Panc1 (cell line): Measurements from ENCODE around the gene DOLK. TPM values are rescaled to one million over a fixed set of nuclear protein-coding genes. Genes with fewer than 3 reads are reported as not detected.

Source experiments
- ATAC-seq: fragments of 200-7000 bp; cut with Tn5 transposase; 2 replicates; pipeline ENCODE4 v1.9.1; 2020; ENCODE audit warnings: mild to moderate bottlenecking, moderate library complexity
- Bru-seq: library from RNA; stranded (reverse); fragments of 400-500 nt; gene quantifications from one replicate; lab custom pipeline; 2021; lab: Mats Ljungman, UMichigan
- BruChase-seq, 2 experiments: library from RNA; stranded (reverse); fragments of 400-500 nt; gene quantifications; one replicate each; lab custom pipeline; 2021; lab: Mats Ljungman, UMichigan
- BruUV-seq: library from RNA; stranded (reverse); fragments of 400-500 nt; replicated peaks from 2 replicates; lab custom pipeline; 2021; lab: Mats Ljungman, UMichigan
- CTCF ChIA-PET: fragments of 300-600 bp; sonication (Branson Sonifier 250); formaldehyde crosslinking; loops from one replicate; lab custom pipeline; 2022; ENCODE audit warnings: antibody characterized with exemption; lab: Charles Lee
- POLR2A ChIA-PET: fragments of 300-600 bp; sonication (Branson Sonifier 250); formaldehyde crosslinking; loops from one replicate; lab custom pipeline; 2022; ENCODE audit warnings: antibody characterized with exemption; lab: Charles Lee
- DNase-seq: peaks from one replicate; pipeline ENCODE4 v3.0.0-alpha.2; 2010; ENCODE audit warnings: low read depth, low spot score
- H3K27ac ChIP-seq: 2 replicates; pipeline ENCODE4 v1.5.1; 2011; ENCODE audit warnings: mild to moderate bottlenecking, low read length, inconsistent platforms
- H3K27me3 ChIP-seq: fragments of 200-500 bp; sonication (Bioruptor generic); 2 replicates; pipeline ENCODE4 v1.6.0; 2014; ENCODE audit warnings: low read length, inconsistent platforms; ENCODE audit not compliant: control insufficient read depth, insufficient read depth
- H3K36me3 ChIP-seq: fragments of 200-500 bp; sonication (Bioruptor generic); 2 replicates; pipeline ENCODE4 v1.5.1; 2014; ENCODE audit warnings: inconsistent platforms, mild to moderate bottlenecking, low read length, moderate library complexity; ENCODE audit not compliant: control insufficient read depth, insufficient read depth
- H3K4me1 ChIP-seq: 2 replicates; pipeline ENCODE4 v1.5.1; 2011; ENCODE audit warnings: inconsistent platforms, mild to moderate bottlenecking, low read length, moderate library complexity; ENCODE audit not compliant: control insufficient read depth, insufficient read depth
- H3K4me3 ChIP-seq, 2 experiments: 2 replicates each; pipeline ENCODE4 v1.5.1; 2011 to 2012; ENCODE audit warnings: low read depth in 2 of 2, low read length in 2 of 2, mild to moderate bottlenecking in 2 of 2, inconsistent platforms in 1 of 2, moderate library complexity in 1 of 2
- H3K9me3 ChIP-seq: fragments of 200-500 bp; sonication (Bioruptor generic); 2 replicates; pipeline ENCODE4 v1.5.1; 2014; ENCODE audit warnings: low read depth, mild to moderate bottlenecking, inconsistent platforms, low read length, moderate library complexity; ENCODE audit not compliant: control insufficient read depth, insufficient read depth
- POLR2AphosphoS5 ChIP-seq: IDR thresholded peaks from 2 replicates; pipeline ENCODE4 v1.6.1; 2012; ENCODE audit warnings: mild to moderate bottlenecking, low read depth, low read length, moderate library complexity
- REST ChIP-seq, 2 experiments: IDR thresholded peaks; 2 replicates each; pipeline ENCODE4 v1.6.1; 2011 to 2012; ENCODE audit warnings: low read depth in 2 of 2, control low read depth in 1 of 2, low read length in 1 of 2, mild to moderate bottlenecking in 1 of 2, moderate library complexity in 1 of 2; ENCODE audit not compliant: insufficient read depth in 1 of 2
- SIN3A ChIP-seq: IDR thresholded peaks from 2 replicates; pipeline ENCODE4 v1.6.1; 2012; ENCODE audit warnings: low read depth, mild to moderate bottlenecking, low read length, moderate library complexity, borderline replicate concordance; ENCODE audit not compliant: insufficient read depth
- TCF7L2 ChIP-seq: IDR thresholded peaks from 2 replicates; pipeline ENCODE4 v1.6.1; 2011; ENCODE audit warnings: mild to moderate bottlenecking, low read depth, low read length, inconsistent platforms
- in situ Hi-C: cut with HindIII; loops from 2 replicates; pipeline ENCODE4 v1.10.0; 2016; ENCODE audit warnings: low sequenced_read_pairs, low pct_unique_long_range_greater_than_20kb
- intact Hi-C: fragments of 100-400 bp; cut with micrococcal nuclease; formaldehyde crosslinking; loops from one replicate; pipeline ENCODE4 v1.10.0; 2022; ENCODE audit not compliant: unreplicated experiment
- long read RNA-seq: library from polyadenylated mRNA; unstranded; transcript quantifications from one replicate; pipeline ENCODE4 v2.0.0, GENCODE V29; 2021; ENCODE audit not compliant: unreplicated experiment
- polyA plus RNA-seq: library from polyadenylated mRNA; unstranded; fragments of >200 nt; gene quantifications from one replicate; pipeline ENCODE4 v1.2.1, GENCODE V29; 2012; ENCODE audit warnings: missing spikeins; ENCODE audit not compliant: insufficient read length
- total RNA-seq: library from RNA; stranded (reverse); gene quantifications from one replicate; pipeline ENCODE4 v1.2.1, GENCODE V29; 2021; ENCODE audit not compliant: unreplicated experiment
- TF ChIP-seq, protein P1 (sequence below): fragments of 450-650 bp; IDR thresholded peaks from 2 replicates; pipeline ENCODE4 v1.5.1; 2017; ENCODE audit warnings: mild to moderate bottlenecking

Gene DOLK
- total RNA-seq: 20.0 TPM
- polyA plus RNA-seq: 20.1 TPM
- Bru-seq, nascent RNA: percentile 60 among the genes with signal in this experiment
- BruChase-seq, experiment 1, labeled RNA remaining after a 2-hour chase: percentile 86 among the genes with signal in this experiment
- percentile 90 among the genes with signal in this experiment for BruChase-seq, experiment 2, labeled RNA remaining after a 6-hour chase
- long read RNA-seq, transcript DOLK-201 (1 exons, 2,090 nt): major isoform, 73 of 73 reads
- long read RNA-seq, partial matches to known transcripts: 0 of 73 reads
- long read RNA-seq, other reads (novel, unspliced or antisense): 0 of 73 reads

DNA sequence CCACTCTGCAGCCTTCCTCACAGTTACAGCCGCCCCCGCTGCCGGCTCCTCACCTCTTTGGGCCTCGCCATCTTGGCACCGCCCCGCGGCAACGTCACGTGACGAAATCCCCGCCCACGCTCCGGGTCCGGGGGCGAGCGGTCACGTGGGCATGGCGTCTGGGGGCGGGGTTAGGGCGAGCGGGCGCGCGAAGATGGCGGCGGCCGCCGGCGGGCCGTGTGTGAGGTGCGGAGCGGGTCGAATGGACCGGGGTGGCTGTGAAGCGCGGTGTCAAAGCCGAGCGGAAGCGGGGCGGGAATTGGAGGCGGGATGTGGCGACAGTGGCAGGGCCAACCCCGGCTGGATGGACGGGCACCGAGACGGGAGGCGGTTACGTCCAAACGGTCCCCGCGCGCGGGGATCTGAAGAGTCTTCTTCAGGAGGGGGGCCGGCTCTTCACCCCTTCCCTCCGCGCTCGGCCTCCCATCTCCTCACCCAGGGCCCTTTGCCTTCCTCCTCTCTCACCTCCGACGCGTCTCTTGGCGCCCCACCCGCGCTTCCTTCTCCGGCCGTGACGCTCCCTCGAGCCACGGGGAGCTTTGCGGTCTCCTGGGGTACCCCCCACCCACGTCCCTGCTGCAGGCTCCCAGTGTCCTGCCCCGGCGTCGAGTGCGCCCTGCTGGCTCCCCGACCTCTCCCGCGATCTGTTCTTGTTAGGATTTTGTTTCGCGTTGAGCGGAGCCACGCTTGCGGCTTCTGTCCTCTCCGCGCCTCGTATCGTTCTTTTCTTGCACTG, at the start of gene DOLK, which contains the start of gene NUP188:
DOLK (minus strand) TSS at position 77 of the 775 bp plus-strand sequence. CDS start 300 bp downstream, outside the sequence.
NUP188 (plus strand) TSS at position 173 of the 775 bp plus-strand sequence; CDS start at position 194, 21 bp downstream.
- Histone ChIP-seq H3K4me3 (peak within 1 kb of the TSS; percentile 87 to 91), H3K36me3 (no peaks in the 10 kb centered on the region), H3K4me1 (peaks cover 3% of the 10 kb centered on the region), H3K27ac (peak within 1 kb of the TSS; percentile 82), H3K27me3 (no peaks in the 10 kb centered on the region), H3K9me3 (no peaks in the 10 kb centered on the region)
- in situ Hi-C loops: no loop called here
- POLR2A ChIA-PET: interaction anchor here (0.7 kb wide), 1 partner anchor 27 kb away, joined by 8 read pairs; no protein-coding TSS in a partner anchor
- DNase-seq: no peak
- TF ChIP-seq POLR2AphosphoS5 (peak; percentile 82), REST (IDR thresholded peaks at IDR 0.05; ENCODE audit: insufficient read depth in 1 of 2, low read depth in 2 of 2, low read length in 1 of 2) (no peak), SIN3A (0 out of 2 replicates have a peak, but pooled peaks have one; percentile 55), TCF7L2 (no peak)
- TF ChIP-seq, protein P1, sequence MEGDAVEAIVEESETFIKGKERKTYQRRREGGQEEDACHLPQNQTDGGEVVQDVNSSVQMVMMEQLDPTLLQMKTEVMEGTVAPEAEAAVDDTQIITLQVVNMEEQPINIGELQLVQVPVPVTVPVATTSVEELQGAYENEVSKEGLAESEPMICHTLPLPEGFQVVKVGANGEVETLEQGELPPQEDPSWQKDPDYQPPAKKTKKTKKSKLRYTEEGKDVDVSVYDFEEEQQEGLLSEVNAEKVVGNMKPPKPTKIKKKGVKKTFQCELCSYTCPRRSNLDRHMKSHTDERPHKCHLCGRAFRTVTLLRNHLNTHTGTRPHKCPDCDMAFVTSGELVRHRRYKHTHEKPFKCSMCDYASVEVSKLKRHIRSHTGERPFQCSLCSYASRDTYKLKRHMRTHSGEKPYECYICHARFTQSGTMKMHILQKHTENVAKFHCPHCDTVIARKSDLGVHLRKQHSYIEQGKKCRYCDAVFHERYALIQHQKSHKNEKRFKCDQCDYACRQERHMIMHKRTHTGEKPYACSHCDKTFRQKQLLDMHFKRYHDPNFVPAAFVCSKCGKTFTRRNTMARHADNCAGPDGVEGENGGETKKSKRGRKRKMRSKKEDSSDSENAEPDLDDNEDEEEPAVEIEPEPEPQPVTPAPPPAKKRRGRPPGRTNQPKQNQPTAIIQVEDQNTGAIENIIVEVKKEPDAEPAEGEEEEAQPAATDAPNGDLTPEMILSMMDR: no peak
- CTCF ChIA-PET: interaction anchor here (0.7 kb wide), 1 partner anchor 101 kb away, joined by 5 read pairs; no protein-coding TSS in a partner anchor
- peak; percentile 92 for ATAC-seq
- intact Hi-C loops: no loop called here
- BruUV-seq: TSS peak; percentile 86

DNA sequence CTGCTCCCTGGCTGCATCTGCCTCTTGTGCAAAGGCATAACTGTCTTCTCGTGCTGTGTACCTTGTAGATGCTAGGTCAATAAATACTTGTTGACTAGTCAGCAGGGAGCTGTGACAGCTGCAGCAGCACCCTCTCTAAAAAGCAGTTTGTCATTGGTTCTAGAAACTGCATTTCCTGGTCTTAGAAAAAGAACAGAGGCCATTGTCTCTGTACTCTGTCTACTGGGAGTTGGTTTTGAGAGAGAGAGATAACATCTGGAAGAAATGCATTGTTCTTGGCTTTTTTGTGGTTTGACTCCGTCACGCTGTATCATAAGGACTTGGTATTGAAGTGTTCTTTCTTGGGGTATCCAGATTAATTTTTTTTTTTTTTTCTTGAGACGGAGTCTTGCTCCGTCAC, 48.4 kb upstream of the DOLK start:
- ChIA-PET POLR2A (no interaction called here), CTCF (no interaction called here)
- no peak for DNase-seq
- no TSS peak for BruUV-seq
- in situ Hi-C loops (no loop called here), intact Hi-C loops (no loop called here)
- no peaks in the 10 kb centered on the region for H3K9me3 ChIP-seq
- TF ChIP-seq POLR2AphosphoS5 (no peak), SIN3A (no peak), TCF7L2 (no peak), REST (IDR thresholded peaks at IDR 0.05; ENCODE audit: insufficient read depth in 1 of 2, low read depth in 2 of 2, low read length in 1 of 2) (no peak)
- TF ChIP-seq, protein P1: no peak
- ATAC-seq: no peak
- no peaks in the 10 kb centered on the region for H3K27me3 ChIP-seq
- H3K27ac ChIP-seq: no peak overlapping the region
- H3K4me3 ChIP-seq: no peak overlapping the region
- no peaks in the 10 kb centered on the region for H3K4me1 ChIP-seq
- H3K36me3 ChIP-seq: peaks cover 13% of the 10 kb centered on the region; the same call in 1 of the 2 replicates
